Measurements from ENCODE around the gene PHKG2. TPM values are rescaled to one million over a fixed set of nuclear protein-coding genes. Genes with fewer than 3 reads are reported as not detected.

Gene PHKG2
- polyA plus RNA-seq, 3 donors = 11.8 to 22.0 (median 15.2) TPM

DNA sequence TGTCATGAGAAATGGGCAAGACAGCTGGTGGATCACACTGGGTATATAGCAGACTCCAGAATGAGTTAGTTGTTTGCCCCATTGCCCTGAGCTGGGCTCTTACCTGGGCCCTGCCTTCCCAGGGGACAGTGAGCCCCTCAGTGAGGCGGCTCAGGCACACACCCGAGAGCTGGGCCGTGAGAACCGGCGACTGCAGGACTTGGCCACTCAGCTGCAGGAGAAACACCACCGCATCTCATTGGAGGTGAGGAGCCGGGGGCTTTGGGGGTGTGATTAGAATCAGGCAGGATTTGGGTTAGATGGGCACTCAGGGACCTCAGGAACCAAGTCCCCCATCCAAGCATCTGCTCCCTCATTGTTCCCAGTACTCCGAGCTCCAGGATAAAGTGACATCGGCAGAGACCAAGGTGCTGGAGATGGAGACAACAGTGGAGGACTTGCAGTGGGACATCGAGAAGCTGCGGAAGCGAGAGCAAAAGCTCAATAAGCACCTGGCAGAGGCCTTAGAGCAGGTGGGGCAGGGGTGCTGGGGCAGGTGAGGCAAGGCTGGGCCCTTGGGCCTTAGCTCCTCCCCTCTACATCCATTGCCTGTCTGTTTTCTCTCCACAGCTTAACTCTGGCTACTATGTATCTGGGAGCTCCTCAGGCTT lies 16.7 kb downstream of the PHKG2 start:
- H3K27ac ChIP-seq (ENCODE audit: low read depth, low read length) = no peak overlapping the region
- WGBS, 3 donors = 92 to 96% (median 95%) methylated on average over 12 of the region's 12 CpGs

DNA sequence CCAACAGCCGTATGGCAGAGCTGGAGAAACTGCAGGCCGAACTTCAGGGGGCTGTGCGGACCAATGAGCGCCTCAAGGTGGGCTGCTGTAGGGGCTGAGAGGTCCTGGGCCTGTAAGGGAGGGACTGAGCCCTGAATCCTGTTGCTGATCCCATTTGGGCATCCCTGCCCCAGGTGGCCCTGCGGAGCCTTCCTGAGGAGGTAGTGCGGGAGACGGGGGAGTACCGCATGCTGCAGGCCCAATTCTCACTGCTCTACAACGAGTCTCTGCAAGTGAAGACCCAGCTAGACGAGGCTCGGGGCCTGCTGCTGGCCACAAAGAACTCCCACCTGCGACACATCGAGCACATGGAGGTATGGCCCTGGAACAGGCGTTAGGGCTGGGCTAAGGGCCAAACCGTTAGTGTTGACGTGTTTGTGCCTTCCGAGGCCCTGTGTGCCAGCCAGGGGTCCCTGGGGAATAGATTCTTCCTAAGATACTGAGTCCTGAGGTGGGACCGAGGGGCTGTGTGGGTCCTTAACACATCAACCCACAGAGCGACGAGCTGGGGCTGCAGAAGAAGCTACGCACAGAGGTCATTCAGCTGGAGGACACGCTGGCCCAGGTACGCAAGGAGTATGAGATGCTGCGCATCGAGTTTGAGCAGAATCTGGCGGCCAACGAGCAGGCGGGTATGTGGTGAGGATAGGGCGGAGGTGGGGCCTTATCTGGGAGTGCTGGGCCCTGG lies 18.1 kb downstream of the PHKG2 start:
- WGBS, 3 donors = 87 to 90% (median 90%) methylated on average over 29 of the region's 29 CpGs
- no peak overlapping the region for H3K27ac ChIP-seq (ENCODE audit: low read depth, low read length)

DNA sequence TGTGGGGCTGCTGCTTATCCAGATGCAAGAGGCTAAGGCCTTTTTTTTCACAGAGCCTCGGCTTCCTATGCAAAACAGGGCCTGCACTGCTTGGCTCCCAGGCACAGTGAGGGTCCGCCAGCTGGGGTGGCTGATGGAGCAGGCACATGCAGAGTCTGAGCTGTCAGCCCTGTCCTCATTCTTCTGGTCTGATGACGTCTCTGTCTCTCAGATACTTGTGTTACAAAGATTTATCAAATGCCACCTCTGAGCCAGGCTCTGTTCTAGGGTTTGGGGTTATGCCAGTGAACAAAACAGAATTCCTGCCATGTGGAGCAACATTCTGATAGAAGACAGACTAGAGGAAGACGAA lies 18.7 kb downstream of the PHKG2 start:
- 79 to 84% (median 80%) methylated on average over 4 of the region's 4 CpGs for WGBS, 3 donors
- H3K27ac ChIP-seq (ENCODE audit: low read depth, low read length) = no peak overlapping the region

DNA sequence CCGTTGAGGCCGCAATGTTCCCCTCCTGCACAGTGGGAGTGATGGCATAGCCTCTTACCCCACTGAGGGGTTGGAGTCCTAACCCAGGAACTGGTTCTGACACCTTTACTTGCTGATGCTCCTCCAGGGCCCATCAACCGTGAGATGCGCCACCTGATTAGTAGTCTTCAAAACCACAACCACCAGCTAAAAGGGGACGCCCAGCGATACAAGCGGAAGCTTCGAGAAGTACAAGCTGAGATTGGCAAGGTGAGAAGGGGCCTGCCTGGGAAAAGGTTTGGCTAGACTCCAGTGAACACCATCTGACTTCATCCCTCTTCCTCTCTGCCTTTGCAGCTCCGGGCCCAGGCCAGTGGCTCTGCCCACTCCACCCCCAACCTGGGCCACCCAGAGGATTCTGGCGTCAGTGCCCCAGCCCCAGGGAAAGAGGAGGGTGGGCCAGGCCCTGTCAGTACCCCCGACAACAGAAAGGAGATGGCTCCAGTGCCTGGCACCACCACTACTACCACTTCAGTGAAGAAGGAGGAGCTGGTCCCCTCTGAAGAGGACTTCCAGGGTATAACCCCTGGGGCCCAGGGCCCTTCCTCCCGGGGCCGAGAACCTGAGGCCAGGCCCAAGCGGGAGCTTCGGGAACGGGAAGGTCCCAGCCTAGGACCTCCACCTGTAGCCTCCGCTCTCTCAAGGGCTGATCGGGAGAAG lies 19.7 kb downstream of the PHKG2 start:
- H3K27ac ChIP-seq (ENCODE audit: low read depth, low read length) = no peak overlapping the region
- WGBS, 3 donors = 91 to 94% (median 93%) methylated on average over 18 of the region's 18 CpGs

DNA sequence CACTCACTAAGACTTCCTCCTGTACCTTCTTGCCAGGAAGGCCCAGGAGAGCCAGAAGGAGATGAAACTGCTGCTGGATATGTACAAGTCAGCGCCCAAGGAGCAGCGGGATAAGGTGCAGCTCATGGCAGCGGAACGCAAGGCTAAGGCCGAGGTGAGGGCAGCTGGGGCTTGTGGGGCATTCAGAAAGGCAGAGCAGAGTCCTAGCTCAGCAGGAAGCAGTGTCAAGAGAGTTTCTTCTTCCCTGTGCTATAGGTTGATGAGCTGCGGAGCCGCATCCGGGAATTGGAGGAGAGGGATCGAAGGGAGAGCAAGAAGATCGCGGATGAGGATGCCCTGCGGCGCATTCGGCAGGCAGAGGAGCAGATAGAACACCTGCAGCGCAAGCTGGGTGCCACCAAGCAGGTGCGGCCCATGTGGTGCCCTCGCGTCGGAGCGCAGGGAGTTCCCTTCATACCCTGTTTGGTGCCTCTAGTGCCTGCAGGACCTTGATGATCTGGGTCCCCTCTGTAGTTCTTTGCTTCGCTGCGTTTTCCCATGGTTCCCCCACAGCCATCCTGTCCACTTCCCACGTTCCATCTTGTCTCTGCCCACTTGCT lies 20.5 kb downstream of the PHKG2 start:
- WGBS, 3 donors = 92 to 96% (median 95%) methylated on average over 23 of the region's 23 CpGs

DNA sequence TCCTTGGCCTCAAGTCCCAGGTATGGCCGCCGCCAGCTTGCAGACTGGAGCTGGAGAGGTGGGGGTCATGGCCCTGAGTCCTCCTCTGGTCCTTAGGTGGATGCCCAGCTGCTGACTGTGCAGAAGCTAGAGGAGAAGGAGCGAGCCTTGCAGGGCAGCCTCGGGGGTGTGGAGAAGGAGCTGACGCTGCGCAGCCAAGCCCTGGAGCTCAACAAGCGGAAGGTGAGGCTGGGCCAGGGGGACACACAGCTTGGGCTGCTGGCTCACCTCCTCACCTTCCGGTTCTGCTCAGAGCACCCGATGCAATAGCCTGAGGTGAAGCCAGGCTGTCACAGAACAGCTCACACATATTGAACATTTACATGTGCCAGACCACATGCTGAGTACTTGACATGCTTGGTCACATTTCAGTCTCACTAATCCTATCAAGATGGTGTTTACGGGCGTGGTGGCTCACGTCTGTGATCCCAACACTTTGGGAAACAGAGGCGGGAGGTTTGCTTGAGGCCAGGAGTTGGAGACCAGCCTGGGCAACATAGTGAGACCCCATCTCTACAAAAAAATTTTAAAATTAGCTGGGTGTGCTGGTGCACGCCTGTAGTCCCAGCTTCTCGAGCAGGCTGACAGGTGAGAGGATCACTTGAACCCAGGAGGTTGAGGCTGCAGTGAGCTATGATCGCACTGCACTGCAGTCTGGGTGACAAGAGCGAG lies 21.3 kb downstream of the PHKG2 start:
- 93 to 95% (median 95%) methylated on average over 17 of the region's 17 CpGs for WGBS, 3 donors
- H3K27ac ChIP-seq (ENCODE audit: low read depth, low read length) = no peak overlapping the region

More for the DNA sequence above, 20.5 kb downstream of the PHKG2 start:
- no peak overlapping the region for H3K27ac ChIP-seq (ENCODE audit: low read depth, low read length)

DNA sequence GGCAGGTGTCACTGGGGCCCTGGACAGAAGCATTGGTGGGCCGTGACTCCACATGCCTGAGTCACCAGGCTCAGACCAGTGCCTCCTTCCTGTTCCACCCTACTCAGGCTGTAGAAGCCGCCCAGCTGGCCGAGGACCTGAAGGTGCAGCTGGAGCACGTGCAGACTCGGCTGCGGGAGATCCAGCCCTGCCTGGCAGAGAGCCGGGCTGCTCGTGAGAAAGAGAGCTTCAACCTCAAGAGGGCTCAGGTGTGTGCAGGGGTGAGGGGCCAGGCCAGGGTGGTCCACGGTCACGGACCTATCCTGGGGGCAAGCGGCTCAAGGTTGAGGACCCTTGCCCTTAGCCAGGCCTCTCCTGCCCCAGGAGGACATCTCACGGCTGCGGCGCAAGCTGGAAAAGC lies 23.5 kb downstream of the PHKG2 start:
- H3K27ac ChIP-seq (ENCODE audit: low read depth, low read length) = no peak overlapping the region
- 89 to 90% (median 89%) methylated on average over 14 of the region's 14 CpGs for WGBS, 3 donors

DNA sequence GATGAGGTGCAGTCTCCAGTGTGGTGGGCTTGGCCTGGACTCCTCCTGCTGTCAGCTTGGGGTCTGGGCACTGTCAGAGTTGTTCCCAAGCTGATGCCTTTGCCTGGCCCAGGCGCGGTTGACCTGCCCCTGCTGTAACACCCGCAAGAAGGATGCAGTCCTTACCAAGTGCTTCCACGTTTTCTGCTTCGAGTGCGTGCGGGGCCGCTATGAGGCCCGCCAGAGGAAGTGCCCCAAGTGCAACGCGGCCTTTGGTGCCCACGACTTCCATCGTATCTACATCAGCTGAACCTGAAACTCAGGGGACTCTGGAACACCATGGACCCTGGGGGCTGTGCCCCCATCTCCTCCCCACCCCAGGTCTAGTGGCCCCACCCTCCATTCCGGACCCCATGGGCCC lies 25.6 kb downstream of the PHKG2 start:
- no peak overlapping the region for H3K27ac ChIP-seq (ENCODE audit: low read depth, low read length)
- 66 to 92% (median 76%) methylated on average over 14 of the region's 14 CpGs for WGBS, 3 donors

DNA sequence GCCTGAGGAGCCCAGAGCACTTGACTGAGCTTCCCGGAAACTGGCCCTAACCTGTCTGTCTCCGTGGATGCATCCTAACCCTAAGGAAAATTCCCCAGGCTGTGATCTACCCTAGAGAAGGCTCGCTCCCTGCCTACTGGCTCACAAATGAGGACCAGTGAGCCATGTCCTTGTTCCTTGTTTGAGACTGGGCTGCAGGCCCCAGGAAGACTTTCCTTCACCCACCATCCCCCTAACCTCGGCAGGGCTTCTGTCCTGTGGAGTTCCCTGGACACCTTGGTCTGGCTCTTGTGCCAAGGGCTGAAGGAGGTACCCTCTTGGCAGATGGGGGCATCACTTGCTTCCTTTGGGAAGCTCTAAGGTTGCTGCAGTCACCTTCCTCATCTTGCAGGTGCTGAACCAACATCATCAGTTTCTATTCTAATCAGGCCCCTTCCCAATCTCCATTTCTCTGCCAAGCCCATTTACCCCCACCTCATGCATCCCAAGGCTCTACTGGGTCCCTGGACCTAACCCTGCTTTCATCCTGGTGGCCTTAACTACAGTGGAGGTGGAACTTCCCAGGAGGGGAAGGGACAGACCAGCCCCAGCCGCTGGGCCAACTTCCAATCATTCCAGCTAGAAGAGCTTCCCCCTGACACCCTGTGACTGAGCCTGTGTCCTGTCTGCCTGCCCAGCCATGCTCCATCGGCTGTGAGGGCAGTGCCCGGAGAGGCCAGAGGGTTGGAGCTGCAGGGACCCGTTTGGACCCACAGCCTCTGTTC lies 26.3 kb downstream of the PHKG2 start:
- H3K27ac ChIP-seq (ENCODE audit: low read depth, low read length) = no peak overlapping the region
- 49 to 55% (median 53%) methylated on average over 8 of the region's 8 CpGs for WGBS, 3 donors

DNA sequence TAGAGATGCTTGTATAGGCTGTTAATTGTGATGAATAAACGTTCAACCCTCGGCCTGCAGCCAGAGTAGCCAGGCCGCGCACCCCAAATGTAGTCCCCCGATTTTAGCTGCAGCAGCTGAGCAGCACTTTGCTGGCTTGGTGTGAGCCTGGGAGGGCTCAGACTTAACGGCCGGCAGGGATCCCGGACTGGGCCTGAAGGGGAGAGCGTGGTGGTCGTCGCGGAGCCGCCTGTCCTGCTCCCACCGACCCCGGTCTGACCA lies 26.8 kb downstream of the PHKG2 start:
- no peak overlapping the region for H3K27ac ChIP-seq (ENCODE audit: low read depth, low read length)
- 7 to 11% (median 9%) methylated on average over 15 of the region's 15 CpGs for WGBS, 3 donors

DNA sequence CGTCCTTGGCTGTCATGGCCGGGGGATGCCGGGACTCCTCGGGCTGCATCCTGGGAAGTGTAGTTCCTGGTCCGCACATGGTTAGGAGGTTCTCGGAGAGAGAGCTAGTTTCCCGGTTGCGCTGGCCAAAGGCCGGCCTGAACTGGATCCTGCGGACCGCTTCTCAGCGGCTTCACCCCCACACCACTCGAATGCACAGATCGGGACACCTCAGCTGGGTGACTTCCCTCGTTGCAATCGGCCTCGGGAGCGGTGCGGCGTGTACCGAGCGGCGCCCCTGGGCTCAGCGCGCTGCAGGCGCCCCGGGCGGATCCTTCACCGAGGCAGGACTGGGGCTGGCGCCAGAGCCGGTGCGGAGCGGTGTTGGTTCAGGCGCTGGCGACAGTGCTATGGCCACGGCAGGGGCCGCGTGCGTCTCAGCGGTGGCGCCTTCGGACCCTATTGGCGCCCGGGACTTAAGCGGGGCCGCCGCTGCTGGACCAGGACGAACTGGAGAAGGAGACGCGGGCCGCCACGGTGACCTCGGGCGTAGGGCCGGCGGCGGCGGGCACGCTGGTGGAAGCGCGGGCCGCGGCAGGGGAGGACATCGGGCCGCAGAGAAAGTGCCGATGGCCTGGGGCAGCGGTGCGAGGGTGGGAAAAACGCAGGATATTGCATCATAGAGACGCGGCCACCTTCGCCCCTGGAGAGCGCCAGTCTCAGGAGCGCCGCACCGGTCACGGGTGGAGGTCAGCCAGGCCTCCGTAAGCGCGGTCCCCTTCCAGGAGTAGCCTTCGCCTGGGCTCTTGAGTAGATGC lies 27.4 kb downstream of the PHKG2 start:
- 1% methylated on average over 76 to 81 of the region's 81 CpGs for WGBS, 3 donors
- H3K27ac ChIP-seq (ENCODE audit: low read depth, low read length) = peak overlapping the region; percentile 24

DNA sequence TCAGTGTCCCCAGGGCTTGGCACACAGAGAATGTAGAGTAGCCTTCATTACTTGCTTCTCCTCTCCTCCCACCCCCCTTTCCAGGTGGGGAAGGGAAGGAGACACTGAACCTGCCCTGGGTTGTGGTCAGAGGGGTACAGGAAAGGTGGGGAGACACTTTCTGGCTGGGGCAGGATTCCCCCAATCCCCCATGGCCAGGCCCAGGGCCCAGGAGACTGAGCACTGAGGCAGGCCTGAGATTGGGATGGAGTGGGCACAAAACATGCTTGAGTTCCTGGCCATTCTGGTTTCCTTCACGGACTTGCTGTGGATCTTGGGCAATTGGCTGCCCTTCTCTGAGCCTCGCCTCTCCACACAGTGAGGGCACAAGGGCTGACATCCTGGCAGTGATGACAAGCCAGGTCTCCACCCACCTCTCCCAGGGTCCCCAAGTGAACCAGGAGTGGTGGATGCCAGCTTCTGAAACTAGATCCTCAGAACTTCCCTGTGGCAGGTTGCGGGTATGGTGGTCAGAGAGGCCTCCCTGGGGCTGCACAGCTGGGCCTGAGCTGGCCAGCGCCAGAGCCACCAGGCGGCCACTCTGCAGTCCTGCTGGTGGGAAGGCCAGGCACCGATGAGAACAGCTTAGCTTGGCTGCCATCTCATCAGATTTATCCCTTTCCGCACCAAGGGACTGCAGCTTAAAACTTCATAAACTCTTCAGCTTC lies 29.5 kb downstream of the PHKG2 start:
- H3K27ac ChIP-seq (ENCODE audit: low read depth, low read length) = no peak overlapping the region
- 65 to 79% (median 75%) methylated on average over 7 of the region's 7 CpGs for WGBS, 3 donors

DNA sequence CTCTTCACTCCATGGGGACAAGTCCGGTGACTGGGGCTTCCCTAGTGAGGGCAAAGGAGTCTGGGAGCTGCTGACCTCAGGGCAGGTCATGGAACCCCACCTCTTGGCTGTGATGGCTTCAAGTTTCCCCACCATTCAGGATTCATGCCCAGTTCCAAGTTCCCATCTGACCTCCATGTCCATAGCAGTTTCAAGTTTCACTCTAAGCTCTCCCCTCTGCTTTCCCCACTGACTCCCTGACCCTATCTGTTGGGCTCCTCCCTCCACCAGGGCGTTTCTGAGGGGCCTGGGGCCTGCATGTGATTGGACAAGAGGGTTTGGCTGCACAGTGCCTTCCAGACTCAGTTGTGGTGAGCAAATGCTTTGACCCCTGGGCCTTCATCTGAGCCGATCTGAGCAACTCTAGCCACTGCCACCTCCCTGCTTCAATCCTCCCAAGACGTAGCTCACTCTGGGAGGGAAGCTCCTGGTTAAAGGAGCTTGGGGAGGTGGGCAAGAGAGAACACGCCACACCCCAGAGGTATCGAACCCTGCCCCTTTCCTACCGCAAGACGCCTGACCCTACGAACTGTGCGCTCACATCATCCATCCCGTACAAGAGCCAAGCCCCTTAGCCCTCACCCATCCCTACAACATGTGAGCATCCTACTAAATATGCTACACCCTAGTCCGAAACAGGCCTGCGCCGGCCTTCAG lies 30.5 kb downstream of the PHKG2 start:
- no peak overlapping the region for H3K27ac ChIP-seq (ENCODE audit: low read depth, low read length)
- 74 to 85% (median 76%) methylated on average over 14 of the region's 14 CpGs for WGBS, 3 donors

DNA sequence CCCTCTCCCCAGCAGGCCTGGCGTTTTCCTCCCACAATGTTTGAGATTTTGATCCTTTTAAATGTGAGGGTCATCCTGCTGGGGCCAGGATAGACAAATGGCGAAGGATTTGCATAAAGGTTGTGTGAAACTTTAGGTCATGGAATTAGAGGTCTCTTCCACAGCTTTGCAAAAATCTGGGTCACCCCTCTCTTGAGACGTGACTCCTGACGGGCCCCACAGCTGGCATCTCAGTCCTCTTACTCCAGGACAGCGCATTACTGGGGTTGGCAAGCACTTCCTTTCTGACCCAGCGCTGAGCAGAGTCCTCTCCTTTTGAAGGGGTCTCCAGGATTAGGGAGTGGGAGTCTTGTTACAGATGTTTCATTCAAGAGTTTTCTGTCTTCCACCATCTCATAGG lies 31.4 kb downstream of the PHKG2 start:
- H3K27ac ChIP-seq (ENCODE audit: low read depth, low read length) = no peak overlapping the region
- WGBS, 3 donors = 72 to 94% (median 78%) methylated on average over 6 of the region's 6 CpGs

DNA sequence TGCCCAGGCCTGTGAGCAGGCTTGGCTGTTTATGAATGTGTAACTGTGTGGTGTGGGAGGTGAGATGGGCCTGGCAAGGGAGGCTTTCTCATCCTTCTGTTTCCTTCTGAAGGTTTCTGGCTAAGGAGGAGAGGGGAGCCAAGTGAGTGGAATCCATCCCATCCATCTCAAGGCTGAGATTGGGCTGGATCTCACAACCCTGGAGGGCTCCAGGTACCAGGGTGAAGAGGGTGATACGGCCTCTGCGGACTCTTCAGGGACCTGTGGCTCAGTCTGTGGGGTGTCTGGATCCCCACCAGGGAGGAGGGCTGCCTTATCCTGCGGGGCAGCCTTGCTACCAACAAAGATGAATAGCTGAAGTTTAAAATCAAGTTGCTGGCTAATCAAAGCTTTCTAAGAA lies 31.8 kb downstream of the PHKG2 start:
- H3K27ac ChIP-seq (ENCODE audit: low read depth, low read length) = no peak overlapping the region
- 86 to 96% (median 91%) methylated on average over 3 of the region's 3 CpGs for WGBS, 3 donors

DNA sequence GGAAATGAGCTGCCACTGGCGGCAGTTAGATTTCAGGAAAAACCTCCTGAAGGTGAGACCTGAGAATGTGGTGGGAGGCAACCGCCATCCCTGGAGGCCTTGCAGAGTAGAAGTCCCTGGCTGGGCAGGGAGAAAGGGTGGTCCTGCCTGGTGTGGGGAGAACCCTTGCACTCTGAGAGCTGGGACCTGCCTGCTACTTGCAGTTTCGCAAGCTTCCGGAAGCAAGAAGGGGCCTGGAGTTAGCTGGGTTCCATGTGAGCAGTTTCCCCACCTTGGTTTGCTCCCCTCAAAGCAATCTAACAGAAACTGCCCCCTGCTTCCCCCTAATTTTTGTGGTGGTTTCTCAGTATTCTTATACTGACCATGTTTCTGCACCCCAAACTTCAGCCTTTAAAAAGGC lies 32.3 kb downstream of the PHKG2 start:
- H3K27ac ChIP-seq (ENCODE audit: low read depth, low read length) = no peak overlapping the region
- 59 to 95% (median 61%) methylated on average over 4 of the region's 4 CpGs for WGBS, 3 donors
